RKO (cell line): Measurements from ENCODE around the gene ZNF765.
"Not testable (repeated sequence)": the region's sequence is repeated elsewhere in the genome, so short reads cannot be mapped to it uniquely, and the experiment has no call there.

ENCODE experiments used
- DNase-seq: peaks from one replicate; pipeline ENCODE4 v3.0.0-alpha.2; 2016; ENCODE audit warnings: low spot score

The ZNF765 gene

DNA sequence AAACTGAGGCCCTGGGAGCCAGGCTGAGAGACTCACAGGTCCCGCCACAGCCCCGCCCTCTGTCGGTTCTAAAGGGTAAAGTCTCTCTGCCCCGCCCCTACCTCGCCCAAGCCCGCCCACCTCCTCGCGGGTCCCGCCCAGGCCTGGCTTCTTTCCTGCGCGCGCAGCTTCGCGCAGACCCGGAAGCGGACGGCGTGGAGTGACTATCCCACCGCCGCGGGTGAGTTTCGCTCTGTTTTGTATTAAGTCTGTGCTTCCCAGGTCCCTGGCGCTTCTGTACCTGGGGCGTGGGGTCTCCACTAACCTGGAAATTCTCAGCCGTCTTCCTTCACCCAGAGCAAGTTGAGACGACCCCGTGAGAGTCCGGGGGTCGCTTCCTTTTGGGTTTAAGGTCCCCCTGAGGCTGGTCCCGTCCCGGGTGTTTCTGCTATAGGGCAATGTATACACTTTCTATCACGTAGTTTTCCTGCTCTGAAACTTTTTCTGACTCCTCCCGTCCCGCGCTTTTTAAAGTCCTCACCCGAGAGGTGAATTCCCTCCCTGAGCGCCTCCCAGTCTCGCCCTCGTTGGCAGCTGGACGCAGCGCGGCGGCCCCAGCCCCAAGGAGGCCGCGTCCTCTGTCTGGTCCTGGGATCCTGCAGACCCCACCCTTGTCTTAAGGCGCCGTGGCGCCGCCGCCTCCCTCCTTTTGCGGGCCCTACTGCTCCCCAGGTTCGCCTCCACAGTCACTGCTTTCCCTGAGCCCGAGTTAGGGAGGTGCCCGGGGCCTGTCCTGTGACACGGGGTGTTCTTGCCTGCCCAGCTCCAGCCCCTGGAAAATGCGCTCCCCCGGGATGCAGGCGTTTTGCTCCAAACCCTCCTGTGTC, at the start of gene ZNF765:
Gene ZNF765 (plus strand): TSS at position 176 of the 866 bp plus-strand sequence. CDS start 2,867 bp downstream, outside the sequence.
- peak; percentile 91 for DNase-seq

DNA sequence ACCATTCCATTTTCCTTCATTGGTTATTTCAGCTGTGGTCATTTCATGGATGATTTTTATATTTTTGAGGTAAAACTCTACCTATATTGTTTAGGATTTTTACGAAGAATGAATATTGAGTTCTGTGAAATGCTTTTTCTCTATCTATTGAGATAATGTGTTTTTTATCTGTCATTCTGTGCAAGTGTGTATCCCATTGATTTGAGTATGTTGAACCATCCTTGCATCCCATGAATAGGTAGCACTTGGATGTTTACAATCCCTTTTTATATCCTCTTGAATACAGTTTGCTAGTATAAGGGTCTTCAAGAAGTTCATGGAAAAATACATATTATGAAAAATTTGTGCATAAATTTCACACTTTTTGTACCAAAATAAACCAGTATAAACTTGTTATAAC, 39.2 kb upstream of the ZNF765 start:
- no peak for DNase-seq

DNA sequence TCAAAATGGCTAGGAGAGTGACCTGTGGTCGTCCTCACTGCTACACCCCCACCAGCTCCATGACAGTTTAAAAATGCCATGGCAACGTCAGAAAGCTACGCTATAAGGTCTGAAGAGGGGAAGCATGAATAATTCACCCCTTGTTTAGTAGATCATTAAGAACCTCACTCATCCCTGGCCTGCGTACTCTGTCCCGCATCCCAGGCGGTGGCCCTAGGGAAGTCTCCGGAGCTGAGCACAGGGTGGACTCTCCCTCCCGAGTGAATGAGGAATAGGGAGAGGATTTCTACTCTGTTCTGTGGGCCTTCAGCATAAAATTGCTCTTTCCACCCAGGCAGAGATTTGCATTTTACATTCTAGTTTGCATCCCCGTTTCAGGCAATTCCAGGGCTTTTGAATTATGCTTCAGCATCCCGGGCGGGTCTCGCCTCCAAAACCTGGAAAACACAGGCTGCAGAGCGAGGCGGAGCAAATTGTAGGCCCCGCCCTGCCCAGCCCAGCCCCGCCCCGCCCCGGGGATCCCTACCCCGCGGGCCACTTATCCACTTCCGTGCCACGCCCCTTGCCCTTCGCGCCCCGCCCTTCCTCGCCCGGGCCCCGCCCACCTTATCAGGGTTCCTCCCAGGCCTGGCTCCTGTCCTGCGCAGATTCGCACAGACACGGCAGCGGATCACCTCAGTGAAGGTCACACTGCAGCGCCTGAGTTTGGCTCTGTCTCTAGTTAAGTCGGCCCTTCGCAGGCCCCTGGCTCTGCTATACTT, 36.9 kb upstream of the ZNF765 start:
- DNase-seq, result no peak

DNA sequence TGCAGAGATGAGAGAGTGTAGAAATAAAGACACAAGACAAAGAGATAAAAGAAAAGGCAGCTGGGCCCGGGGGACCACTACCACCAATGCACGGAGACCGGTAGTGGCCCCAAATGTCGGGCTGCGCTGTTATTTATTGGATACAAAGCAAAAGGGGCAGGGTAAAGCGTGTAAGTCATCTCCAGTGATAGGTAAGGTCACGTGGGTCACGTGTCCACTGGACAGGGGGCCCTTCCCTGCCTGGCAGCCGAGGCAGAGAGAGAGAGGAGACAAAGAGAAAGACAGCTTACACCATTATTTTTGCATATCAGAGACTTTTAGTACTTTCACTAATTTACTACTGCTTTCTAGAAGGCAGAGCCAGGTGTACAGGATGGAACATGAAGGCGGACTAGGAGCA, 34.9 kb upstream of the ZNF765 start:
- DNase-seq, result not testable (repeated sequence)

DNA sequence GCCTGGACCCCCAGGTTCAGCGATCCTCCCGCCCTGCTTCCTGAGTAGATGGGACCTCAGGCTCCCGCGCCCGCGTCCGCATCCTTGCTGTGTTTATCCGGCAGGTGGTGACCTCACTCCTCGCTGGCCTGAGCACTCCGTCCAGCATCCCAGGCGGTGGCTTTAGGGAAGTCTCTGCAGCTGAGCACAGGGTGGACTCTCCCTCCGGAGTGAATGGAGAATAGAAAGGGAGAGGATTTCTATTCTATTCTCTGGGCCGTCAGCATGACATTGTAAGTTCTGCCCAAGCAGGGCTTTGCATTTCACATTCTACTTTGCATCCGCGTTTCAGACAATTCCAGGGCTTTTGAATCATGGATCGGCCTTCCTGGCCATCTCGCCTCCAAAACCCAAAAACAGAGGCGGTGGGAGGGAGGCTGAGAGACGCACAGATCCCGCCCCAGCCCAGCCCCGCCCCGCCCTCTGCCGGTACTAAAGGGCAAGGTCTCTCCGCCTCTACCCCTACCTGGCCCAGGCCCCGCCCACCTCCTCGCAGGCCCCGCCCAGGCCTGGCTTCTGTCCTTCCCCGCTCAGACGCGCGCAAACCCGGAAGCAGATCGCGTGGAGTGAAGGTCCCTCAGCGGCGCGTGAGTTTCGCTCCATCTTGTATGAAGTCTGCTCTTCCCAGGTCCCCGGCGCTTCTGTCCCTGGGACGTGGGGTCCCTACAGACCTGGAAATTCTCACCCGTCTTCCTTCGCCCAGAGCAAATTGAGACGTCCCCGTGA, 29.6 kb upstream of the ZNF765 start, which contains the start of gene ZNF525:
Gene ZNF525 (plus strand): TSS at position 572 of the 765 bp plus-strand sequence. CDS start 6,577 bp downstream, outside the sequence.
- peak; percentile 83 for DNase-seq

DNA sequence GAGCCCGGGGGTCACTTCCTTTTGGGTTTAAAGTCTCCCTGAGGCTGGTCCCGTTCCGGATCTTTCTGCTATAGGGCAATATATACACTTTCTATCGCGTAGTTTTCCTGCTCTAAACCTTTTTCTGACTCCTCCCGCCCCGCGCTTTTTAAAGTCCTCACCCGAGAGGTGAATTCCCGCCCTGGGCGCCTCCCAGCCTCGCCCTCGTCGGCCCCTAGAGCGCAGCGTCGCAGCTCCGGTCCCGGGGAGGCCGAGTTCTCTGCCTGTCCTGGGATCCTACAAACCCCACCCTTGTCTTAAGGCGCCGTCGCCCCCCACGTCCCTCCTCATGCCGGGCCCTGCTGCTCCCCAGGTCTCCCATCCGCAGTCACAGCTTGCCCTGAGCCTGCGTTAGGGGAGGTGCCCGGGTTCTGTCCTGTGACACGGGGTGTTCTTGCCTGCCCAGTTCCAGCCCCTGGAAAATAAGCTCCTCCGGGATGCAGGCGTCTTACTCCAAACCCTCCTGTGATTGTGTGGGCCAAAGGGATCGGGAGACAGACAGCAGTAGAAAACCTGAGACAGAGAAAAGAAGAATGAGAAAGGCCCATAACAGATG, 29.0 kb upstream of the ZNF765 start:
- peak; percentile 51 for DNase-seq

DNA sequence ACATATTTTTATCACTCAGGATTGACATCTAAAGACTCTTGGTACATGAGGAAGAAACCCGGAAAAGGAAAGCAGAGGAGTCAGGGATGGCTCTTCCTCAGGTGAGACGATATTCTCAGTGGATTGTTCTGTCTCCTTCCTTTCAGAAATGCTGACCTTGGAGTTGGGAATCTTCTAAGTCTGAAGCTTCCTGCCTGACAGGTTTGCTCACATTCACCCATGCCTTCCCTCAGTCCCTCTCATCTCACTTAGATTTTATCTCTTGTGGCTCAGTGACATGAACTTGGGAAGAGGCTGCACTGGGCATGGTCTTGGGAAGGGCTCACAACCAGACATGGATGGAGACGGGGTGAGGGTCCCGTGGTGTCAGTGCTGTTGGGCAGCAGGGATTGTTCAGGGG, 22.8 kb upstream of the ZNF765 start:
- DNase-seq, result no peak

DNA sequence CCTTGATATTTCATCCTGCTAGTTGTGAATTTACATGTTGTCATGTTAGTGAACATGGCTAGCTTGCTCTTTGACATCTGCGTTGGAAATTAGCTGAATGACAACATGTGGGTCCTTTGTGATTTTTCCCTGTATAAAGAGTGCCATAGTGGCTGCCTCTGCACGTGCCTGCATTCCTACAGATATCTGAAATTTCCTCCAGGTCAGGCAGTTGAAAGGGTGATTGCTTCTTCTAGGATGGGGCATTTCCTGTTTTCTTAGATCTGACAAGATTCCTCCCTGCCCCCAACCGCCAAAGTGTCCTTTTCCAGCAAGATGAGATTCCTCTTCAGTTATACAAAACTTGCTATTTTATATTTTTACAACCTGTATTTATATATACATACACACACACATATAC, 20.7 kb upstream of the ZNF765 start:
- DNase-seq, result no peak

DNA sequence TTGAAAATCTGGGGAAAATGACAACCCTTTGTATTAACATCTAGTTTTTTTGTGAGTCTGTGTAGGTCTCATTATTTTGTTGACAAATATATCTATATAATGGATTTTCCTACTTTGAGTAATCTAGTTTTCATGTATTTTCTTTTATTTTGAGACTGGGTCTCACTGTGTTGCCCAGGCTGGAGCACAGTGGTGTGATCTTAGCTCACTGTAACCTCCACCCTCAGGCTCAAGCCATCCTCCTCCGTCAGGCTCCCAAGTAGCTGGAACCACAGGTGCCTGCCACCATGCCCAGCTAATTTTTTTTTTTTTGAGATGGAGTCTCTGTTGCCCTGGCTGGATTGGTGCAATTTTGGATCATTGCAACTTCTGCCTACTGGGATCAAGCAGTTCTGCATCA, 20.2 kb upstream of the ZNF765 start:
- no peak for DNase-seq

DNA sequence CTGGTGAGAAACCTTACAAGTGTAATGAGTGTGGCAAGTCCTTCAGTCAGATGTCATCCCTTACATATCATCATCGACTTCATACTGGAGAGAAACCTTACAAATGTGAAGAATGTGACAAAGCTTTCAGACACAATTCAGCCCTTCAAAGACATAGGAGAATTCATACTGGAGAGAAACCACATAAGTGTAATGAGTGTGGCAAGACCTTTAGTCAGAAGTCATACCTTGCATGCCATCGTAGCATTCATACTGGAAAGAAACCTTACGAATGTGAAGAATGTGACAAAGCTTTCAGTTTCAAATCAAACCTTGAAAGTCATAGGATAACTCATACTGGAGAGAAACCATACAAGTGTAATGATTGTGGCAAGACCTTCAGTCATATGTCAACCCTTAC, 13.6 kb upstream of the ZNF765 start:
- DNase-seq, result no peak

DNA sequence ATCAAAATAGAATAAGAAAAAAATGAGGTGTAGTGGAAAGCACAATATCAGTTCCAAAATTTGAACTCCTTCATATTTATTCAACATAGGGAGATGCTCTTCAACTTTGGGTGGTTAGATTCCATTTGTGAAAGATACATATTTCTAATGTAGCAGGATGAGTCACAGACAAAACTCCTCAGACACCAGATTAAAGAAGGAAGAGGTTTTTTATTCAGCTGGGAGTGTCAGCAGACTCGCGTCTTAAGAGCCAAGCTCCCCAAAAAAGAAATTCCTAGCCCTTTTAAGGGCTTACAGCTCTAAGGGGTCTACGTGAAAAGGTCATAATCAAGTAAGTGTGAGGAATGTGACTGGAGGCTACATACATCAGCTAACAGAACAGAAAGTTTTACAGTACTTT, 6.8 kb upstream of the ZNF765 start:
- no peak for DNase-seq

DNA sequence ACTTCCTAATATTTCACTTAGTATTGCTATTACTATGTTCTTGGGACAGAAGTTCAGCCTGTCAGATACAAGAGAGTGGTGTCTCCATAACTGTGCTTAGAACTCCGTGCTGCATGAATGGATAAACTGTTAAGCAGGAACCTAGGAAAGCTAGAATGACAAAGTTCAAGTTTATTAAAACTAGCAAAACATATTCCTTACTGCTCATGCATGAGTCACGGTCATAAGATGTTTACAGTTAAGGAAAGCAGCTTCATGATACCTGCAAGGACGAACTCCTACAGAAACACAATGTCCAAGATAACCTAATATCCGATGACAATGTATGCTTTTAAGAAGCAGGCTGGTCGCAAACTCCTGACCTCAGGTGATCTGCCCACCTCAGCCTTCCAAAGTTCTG, 6.0 kb upstream of the ZNF765 start:
- DNase-seq, result no peak

DNA sequence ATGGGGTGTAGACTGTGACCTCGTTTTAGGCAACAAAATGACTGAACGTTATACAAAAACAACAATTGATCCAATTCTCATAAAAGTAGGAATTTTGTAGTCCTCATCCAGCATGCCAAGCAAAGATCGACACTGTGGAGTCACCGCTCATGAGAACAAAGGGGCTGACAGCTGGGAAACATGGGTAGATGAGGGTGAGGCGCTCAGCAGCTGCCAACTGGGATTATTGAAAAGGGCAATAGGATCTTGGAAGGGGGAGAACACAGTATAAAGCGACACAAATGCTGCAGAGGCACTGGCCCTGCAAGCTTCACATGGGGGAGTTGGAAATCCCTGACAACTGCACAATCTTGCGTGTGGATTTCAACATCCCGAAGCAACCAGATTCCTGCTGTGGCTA, 5.4 kb upstream of the ZNF765 start:
- DNase-seq, result no peak

DNA sequence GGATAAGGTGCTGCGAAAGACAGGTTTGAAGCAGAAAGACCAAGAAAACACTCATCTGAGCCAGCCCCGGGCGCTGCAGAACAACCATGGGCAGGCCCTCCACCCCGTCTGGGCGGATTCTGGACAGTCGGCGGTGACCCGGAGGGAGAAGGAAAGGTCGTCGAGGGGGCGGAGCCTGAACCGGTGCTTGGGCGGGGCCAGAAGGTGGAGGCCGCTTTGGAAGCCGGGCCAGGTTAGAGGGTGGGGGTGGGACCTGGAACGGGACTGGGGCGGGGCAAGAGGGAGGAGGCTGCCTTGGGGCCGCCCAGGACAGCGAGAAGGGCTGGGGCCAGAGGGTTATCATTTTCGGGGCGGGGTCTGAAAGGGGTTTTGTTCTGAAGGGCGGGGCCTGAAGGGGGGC, 5.0 kb upstream of the ZNF765 start:
- DNase-seq, result no peak

DNA sequence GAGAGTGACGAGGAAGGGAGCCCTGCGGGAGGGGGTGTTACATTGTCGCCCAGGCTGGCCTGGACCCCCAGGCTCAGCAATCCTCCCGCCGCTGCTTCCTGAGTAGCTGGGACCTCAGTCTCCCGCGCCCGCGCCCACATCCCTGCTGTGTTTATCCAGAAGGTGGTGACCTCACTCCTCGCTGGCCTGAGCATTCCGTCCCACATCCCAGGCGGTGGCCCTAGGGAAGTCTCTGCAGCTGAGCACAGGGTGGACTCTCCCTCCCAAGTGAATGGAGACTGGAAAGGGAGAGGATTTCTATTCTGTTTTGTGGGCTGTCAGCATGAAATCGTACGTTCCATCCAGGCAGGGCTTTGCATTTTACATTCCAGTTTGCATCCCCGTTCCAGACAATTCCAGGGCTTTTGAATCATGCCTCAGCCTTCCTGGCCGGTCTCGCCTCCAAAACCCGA, 401 bp upstream of the ZNF765 start:
- peak; percentile 83 for DNase-seq

DNA sequence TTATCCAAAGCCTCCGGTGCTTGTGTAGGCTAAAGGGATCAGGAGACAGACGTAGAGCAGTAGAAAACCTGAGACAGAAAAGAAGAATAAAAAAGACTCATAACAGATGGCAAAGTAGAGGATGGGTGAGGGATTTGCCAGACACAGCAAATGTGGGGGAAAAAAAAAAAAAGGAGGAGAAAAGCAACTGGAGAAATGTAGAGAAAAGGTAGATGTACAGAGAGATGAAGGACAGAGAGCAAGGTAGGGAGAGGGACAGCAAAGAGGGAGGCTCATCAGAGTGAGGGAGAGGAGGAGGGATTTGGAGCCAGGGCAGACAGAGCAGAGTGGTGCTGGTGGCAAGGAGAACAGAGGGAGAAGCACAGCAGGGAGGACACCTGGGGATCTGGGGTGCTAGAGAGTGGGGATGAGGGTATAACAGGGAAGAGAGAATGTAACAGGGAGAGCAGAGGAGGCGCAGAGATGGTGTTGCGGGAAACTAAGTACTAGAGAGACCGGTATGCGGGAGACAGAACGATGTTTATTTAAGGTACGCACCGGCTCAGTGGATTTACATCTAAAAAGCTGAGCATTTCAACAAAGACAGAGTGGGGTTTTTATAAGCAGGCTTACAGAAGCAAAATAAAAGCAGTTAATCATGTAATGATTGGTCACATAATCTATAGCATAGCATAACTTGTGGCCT, 1.0 kb downstream of the ZNF765 start:
- not testable (repeated sequence) for DNase-seq

DNA sequence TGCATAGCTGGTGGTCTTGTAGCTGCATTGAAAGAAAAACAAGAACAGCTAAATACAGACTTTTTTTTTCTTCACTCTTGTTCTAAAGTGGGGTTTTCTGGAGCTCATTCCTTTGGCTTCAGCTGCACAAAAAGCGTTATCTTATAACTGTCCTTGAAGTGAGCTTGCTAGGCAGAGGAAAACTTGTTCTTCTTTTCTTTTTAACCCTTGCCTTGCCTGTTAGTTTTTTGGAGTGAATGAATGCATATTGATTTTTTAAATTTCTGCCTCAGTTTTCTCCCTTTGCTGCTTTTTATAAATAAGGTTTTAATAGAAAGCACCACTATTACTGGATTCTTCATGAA, 1.5 kb downstream of the ZNF765 start:
- DNase-seq, result no peak

DNA sequence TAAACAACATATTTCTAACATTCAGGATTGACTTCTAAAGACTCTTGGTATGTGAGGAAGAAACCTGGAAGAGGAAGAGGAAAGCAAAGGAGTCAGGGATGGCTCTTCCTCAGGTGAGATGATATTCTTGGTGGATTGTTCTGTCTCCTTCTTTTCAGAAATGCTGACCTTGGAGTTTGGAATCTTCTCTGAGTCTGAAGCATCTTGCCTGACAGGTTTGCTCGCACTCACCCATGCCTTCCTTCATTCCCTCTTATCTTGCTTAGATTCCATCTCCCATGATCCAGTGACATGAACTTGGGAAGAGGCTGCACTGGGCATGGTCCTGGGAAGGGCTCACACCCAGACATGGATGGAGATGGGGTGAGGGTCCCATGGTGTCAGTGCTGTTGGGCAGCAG, 3.0 kb downstream of the ZNF765 start:
- DNase-seq, result not testable (repeated sequence)

DNA sequence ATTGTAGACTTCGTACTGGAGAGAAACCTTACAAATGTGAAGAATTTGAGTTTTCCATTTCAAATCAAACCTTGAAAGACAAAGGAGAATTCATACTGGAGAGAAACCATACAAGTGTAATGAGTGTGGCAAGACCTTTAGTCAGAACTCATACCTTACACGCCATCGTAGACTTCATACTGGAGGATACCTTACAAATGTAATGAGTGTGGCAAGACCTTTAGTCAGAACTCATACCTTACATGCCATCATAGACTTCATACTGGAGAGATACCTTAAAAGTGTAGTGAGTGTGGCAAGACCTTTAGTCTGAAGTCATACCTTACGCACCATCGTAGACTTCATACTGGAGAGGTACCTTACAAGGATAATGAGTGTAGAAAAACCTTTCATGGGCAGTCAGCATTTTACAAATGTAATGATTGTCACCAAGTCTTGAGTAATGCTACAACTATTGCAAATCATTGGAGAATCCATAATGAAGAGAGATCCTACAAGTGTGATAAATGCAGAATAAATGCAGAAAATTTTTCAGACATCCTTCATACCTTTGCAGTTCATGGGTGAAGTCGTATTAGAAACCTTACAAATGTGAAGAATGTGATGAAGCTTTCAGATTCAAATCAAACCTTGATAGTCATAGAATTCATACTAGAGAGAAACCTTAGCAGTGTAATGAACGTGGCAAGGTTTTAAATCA, 14.7 kb downstream of the ZNF765 start:
- DNase-seq, result no peak

DNA sequence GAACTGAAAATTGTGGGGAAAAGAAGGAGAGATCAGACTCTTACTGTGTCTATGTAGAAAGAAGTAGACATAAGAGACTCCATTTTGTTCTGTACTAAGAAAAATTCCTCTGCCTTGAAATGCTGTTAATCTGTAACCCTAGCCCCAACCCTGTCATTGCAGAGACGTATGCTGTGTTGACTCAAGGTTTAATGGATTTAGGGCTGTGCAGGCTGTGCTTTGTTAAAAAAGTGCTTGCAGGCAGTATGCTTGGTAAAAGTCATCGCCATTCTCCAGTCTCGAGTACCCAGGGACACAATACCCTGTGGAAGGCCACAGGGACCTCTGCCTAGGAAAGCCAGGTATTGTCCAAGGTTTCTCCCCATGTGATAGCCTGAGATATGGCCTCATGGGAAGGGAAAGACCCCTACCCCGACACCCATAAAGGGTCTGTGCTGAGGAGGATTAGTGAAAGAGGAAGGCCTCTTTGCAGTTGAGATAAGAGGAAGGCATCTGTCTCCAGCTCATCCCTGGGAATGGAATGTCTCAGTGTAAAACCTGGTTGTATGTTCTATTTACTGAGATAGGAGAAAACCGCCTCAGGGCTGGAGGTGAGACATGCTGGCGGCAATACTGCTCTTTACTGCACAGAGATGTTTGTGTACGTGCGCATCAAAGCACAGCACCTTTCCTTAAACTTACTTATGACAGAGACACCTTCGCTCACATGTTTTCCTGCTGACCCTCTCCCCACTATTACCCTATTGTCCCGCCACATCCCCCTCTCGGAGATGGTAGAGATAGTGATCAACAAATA, 25.8 kb downstream of the ZNF765 start:
- not testable (repeated sequence) for DNase-seq
